ENCODE data around the gene HOXB9.

DNA sequence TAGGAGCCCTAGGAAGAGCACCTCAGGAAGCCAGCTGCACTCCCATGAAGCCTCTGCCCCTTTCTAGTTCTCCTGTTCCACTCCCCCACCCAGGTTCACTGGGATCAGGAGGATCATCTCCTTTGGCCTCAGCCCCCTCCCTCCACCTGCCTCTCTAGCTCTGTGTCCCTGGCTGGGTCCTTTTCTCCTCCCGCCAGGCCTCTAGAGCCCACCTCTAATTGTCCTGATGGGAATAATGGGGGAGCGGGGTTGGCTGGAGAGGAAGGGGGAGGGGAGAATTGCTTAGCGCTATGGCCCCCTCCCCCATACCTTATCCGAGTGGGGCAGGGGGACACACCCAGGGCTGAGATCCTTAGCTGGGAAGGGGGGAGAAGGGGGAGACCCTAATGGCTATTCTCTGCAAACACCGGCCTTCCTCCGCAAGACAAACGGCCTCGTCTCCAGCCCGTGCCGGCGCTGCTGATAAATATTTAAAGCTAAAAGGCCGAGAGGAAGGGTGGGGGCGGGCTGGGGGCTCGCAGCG, 16.3 kb downstream of the HOXB9 start:
- TF ChIP-seq, protein P1, sequence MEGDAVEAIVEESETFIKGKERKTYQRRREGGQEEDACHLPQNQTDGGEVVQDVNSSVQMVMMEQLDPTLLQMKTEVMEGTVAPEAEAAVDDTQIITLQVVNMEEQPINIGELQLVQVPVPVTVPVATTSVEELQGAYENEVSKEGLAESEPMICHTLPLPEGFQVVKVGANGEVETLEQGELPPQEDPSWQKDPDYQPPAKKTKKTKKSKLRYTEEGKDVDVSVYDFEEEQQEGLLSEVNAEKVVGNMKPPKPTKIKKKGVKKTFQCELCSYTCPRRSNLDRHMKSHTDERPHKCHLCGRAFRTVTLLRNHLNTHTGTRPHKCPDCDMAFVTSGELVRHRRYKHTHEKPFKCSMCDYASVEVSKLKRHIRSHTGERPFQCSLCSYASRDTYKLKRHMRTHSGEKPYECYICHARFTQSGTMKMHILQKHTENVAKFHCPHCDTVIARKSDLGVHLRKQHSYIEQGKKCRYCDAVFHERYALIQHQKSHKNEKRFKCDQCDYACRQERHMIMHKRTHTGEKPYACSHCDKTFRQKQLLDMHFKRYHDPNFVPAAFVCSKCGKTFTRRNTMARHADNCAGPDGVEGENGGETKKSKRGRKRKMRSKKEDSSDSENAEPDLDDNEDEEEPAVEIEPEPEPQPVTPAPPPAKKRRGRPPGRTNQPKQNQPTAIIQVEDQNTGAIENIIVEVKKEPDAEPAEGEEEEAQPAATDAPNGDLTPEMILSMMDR (IDR thresholded peaks at IDR 0.05) = no peak
- TF ChIP-seq, protein P2, sequence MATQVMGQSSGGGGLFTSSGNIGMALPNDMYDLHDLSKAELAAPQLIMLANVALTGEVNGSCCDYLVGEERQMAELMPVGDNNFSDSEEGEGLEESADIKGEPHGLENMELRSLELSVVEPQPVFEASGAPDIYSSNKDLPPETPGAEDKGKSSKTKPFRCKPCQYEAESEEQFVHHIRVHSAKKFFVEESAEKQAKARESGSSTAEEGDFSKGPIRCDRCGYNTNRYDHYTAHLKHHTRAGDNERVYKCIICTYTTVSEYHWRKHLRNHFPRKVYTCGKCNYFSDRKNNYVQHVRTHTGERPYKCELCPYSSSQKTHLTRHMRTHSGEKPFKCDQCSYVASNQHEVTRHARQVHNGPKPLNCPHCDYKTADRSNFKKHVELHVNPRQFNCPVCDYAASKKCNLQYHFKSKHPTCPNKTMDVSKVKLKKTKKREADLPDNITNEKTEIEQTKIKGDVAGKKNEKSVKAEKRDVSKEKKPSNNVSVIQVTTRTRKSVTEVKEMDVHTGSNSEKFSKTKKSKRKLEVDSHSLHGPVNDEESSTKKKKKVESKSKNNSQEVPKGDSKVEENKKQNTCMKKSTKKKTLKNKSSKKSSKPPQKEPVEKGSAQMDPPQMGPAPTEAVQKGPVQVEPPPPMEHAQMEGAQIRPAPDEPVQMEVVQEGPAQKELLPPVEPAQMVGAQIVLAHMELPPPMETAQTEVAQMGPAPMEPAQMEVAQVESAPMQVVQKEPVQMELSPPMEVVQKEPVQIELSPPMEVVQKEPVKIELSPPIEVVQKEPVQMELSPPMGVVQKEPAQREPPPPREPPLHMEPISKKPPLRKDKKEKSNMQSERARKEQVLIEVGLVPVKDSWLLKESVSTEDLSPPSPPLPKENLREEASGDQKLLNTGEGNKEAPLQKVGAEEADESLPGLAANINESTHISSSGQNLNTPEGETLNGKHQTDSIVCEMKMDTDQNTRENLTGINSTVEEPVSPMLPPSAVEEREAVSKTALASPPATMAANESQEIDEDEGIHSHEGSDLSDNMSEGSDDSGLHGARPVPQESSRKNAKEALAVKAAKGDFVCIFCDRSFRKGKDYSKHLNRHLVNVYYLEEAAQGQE (IDR thresholded peaks at IDR 0.05; ENCODE audit: insufficient read depth in 1 of 2, low read depth in 2 of 2, low read length in 1 of 2) = no peak
- TF ChIP-seq TCF7L2 (IDR thresholded peaks at IDR 0.05; ENCODE audit: low read depth, low read length) = no peak
- TF ChIP-seq POLR2AphosphoS5 (IDR thresholded peaks at IDR 0.05; ENCODE audit: low read depth, low read length) = no peak; the same call in 1 of the 2 replicates
- TF ChIP-seq SIN3A (IDR thresholded peaks at IDR 0.05; ENCODE audit: borderline replicate concordance, insufficient read depth, low read depth, low read length) = no peak

Data from Panc1 (cell line).